Measurements from ENCODE around the gene NEK5.

NEK5 gene

GRCh38 chr13:52004511-52005170 is 124.2 kb downstream of the NEK5 start:
- no peak for TF ChIP-seq CREB5 (CRISPR knock-in tag; IDR thresholded peaks at IDR 0.05; ENCODE audit: low read depth)
- TF ChIP-seq, protein P1, sequence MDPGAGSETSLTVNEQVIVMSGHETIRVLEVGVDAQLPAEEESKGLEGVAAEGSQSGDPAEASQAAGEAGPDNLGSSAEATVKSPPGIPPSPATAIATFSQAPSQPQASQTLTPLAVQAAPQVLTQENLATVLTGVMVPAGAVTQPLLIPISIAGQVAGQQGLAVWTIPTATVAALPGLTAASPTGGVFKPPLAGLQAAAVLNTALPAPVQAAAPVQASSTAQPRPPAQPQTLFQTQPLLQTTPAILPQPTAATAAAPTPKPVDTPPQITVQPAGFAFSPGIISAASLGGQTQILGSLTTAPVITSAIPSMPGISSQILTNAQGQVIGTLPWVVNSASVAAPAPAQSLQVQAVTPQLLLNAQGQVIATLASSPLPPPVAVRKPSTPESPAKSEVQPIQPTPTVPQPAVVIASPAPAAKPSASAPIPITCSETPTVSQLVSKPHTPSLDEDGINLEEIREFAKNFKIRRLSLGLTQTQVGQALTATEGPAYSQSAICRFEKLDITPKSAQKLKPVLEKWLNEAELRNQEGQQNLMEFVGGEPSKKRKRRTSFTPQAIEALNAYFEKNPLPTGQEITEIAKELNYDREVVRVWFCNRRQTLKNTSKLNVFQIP (CRISPR knock-in tag; IDR thresholded peaks at IDR 0.05; ENCODE audit: borderline replicate concordance, low read depth), result no peak
- no peak for TF ChIP-seq ZFP3 (CRISPR knock-in tag; IDR thresholded peaks at IDR 0.05)
- TF ChIP-seq TCF4 (CRISPR knock-in tag; IDR thresholded peaks at IDR 0.05; ENCODE audit: borderline replicate concordance), result no peak
- TF ChIP-seq, protein P2, sequence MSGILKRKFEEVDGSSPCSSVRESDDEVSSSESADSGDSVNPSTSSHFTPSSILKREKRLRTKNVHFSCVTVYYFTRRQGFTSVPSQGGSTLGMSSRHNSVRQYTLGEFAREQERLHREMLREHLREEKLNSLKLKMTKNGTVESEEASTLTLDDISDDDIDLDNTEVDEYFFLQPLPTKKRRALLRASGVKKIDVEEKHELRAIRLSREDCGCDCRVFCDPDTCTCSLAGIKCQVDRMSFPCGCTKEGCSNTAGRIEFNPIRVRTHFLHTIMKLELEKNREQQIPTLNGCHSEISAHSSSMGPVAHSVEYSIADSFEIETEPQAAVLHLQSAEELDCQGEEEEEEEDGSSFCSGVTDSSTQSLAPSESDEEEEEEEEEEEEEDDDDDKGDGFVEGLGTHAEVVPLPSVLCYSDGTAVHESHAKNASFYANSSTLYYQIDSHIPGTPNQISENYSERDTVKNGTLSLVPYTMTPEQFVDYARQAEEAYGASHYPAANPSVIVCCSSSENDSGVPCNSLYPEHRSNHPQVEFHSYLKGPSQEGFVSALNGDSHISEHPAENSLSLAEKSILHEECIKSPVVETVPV (CRISPR knock-in tag; IDR thresholded peaks at IDR 0.05), result no peak
- TF ChIP-seq BACH2 (CRISPR knock-in tag; IDR thresholded peaks at IDR 0.05; ENCODE audit: borderline replicate concordance), result no peak
- no peak for TF ChIP-seq ZNF70 (CRISPR knock-in tag; IDR thresholded peaks at IDR 0.05)
- TF ChIP-seq GLIS3 (CRISPR knock-in tag; IDR thresholded peaks at IDR 0.05), result no peak
- TF ChIP-seq SNAI2 (CRISPR knock-in tag; IDR thresholded peaks at IDR 0.05), result no peak
- TF ChIP-seq PATZ1 (CRISPR knock-in tag; IDR thresholded peaks at IDR 0.05; ENCODE audit: borderline replicate concordance), result no peak
- no peak for TF ChIP-seq RARB (CRISPR knock-in tag; IDR thresholded peaks at IDR 0.05)
- no peak for TF ChIP-seq ZC3H10 (CRISPR knock-in tag; IDR thresholded peaks at IDR 0.05)
- TF ChIP-seq ZNF8 (CRISPR knock-in tag; IDR thresholded peaks at IDR 0.05), result no peak
- TF ChIP-seq ARNTL (CRISPR knock-in tag; IDR thresholded peaks at IDR 0.05; ENCODE audit: borderline replicate concordance, low read depth), result no peak
- TF ChIP-seq CSDC2 (CRISPR knock-in tag; IDR thresholded peaks at IDR 0.05), result no peak
- TF ChIP-seq ZFP30 (CRISPR knock-in tag; IDR thresholded peaks at IDR 0.05), result no peak
- ATAC-seq, result no peak

DNA sequence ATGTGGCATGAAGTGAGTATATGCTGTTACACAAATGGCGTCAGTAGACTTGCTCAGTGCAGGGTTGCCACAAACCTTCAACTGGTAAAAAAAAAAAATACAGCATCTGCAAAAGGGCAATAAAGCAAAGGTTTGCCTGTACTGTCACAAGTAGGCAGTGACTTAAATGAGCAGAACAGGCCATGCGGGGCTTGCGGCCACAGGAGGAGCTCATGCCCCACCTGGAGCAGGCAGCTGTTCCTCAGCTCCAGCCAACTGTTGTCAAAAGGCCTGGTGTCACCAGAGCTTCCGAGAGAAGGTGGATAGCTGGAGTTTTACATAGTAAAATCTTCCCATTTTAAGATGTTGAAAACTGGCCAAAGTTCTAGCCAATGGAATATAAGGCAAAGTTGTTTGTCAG is 125.3 kb downstream of the NEK5 start:
- ATAC-seq, result no peak
- no peak for TF ChIP-seq ZNF565 (CRISPR knock-in tag; conservative IDR thresholded peaks at IDR 0.05; ENCODE audit: low read depth)
- TF ChIP-seq ZFP30 (CRISPR knock-in tag; IDR thresholded peaks at IDR 0.05), result no peak
- TF ChIP-seq TOX (CRISPR knock-in tag; IDR thresholded peaks at IDR 0.05; ENCODE audit: borderline replicate concordance), result no peak
- no peak for TF ChIP-seq CREB5 (CRISPR knock-in tag; IDR thresholded peaks at IDR 0.05; ENCODE audit: low read depth)
- no peak for TF ChIP-seq PATZ1 (CRISPR knock-in tag; IDR thresholded peaks at IDR 0.05; ENCODE audit: borderline replicate concordance)
- no peak for TF ChIP-seq PPARA (CRISPR knock-in tag; IDR thresholded peaks at IDR 0.05; ENCODE audit: borderline replicate concordance)
- no peak for TF ChIP-seq ZFP3 (CRISPR knock-in tag; IDR thresholded peaks at IDR 0.05)

GRCh38 chr13:52002361-52002760 is 126.5 kb downstream of the NEK5 start:
- ATAC-seq, result no peak
- TF ChIP-seq PPARA (CRISPR knock-in tag; IDR thresholded peaks at IDR 0.05; ENCODE audit: borderline replicate concordance) (no peak), GLIS3 (CRISPR knock-in tag; IDR thresholded peaks at IDR 0.05) (no peak), ZNF8 (CRISPR knock-in tag; IDR thresholded peaks at IDR 0.05) (no peak), ARNTL (CRISPR knock-in tag; IDR thresholded peaks at IDR 0.05; ENCODE audit: borderline replicate concordance, low read depth) (no peak), ZNF565 (CRISPR knock-in tag; conservative IDR thresholded peaks at IDR 0.05; ENCODE audit: low read depth) (no peak), RARB (CRISPR knock-in tag; IDR thresholded peaks at IDR 0.05) (no peak), BACH2 (CRISPR knock-in tag; IDR thresholded peaks at IDR 0.05; ENCODE audit: borderline replicate concordance) (no peak), SNAI2 (CRISPR knock-in tag; IDR thresholded peaks at IDR 0.05) (no peak), ESRRG (CRISPR knock-in tag; IDR thresholded peaks at IDR 0.05) (no peak), ZNF70 (CRISPR knock-in tag; IDR thresholded peaks at IDR 0.05) (no peak), ISL1 (CRISPR knock-in tag; IDR thresholded peaks at IDR 0.05) (no peak), PATZ1 (CRISPR knock-in tag; IDR thresholded peaks at IDR 0.05; ENCODE audit: borderline replicate concordance) (no peak), CREB5 (CRISPR knock-in tag; IDR thresholded peaks at IDR 0.05; ENCODE audit: low read depth) (no peak)
- TF ChIP-seq, protein P2 (CRISPR knock-in tag; IDR thresholded peaks at IDR 0.05), result no peak

Data from SK-N-SH treated with all-trans-retinoic acid at 6 μM for 48 hours (cell line).